HG03095 (cell line): ENCODE results near the gene SEPTIN8.

Experiments
- ATAC-seq: cut with Tn5 transposase; IDR thresholded peaks from one replicate; pipeline ENCODE4 v1.9.1; 2021; ENCODE audit warnings: moderate library complexity; ENCODE audit not compliant: unreplicated experiment

The SEPTIN8 gene

DNA sequence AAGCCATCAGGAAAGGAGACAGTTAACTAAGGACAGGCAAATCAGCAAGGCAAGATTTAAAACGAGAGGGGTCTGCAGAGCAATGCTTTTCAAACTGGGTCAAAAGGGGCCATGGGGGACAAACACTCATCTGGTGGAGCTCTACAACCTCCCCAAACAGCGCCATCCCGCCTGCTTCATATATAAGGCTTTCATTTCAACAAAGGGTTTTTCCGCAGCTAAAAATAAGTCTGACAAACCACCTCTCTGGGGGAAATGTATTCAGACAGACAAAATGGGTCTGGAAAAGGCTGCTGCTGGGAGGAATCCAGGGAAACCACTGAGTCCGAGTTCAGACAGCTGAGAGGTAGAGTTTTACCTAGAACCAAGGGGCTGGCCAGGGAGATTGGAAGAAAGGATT lies 8.3 kb upstream of the SEPTIN8 start:
- ATAC-seq = no peak

DNA sequence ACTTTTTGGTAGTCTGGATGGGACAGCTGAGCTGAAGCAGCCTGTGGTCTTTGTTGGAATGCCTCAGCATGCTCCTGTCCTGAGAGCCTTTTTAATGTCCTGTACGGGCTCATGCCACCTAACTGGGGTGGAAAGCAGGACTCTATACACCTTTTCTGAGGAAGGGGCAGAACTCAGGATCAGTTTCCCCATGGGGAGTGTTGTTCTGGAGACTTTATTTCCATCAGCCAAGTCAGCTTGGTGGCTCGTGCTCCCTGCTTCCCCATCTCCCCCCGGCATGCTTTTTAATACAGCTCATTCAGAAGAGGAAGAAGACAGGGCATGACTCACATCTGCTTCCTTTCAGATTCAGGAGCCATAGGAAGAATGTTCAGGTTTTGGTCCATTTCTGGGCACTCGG lies 5.1 kb upstream of the SEPTIN8 start:
- ATAC-seq = no peak

DNA sequence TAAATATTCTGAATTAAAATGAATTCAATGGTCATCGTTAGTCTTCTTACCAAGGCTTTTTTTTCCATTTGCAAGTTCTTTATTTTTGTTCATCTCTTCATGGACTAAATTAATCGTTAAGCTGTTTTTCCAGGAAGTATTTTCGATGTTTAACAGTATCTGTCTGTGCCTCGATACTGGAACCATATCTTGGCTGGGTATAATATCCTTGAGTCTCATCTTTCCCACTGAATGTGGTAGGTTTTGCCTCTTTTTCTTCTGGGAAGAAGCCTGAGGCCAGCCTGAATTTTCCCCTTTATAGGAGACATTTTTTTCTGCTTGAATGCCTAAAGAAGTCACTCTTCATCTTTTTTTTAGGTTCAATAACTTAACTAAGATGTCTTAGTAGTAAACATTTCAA lies 4.0 kb upstream of the SEPTIN8 start:
- no peak for ATAC-seq

DNA sequence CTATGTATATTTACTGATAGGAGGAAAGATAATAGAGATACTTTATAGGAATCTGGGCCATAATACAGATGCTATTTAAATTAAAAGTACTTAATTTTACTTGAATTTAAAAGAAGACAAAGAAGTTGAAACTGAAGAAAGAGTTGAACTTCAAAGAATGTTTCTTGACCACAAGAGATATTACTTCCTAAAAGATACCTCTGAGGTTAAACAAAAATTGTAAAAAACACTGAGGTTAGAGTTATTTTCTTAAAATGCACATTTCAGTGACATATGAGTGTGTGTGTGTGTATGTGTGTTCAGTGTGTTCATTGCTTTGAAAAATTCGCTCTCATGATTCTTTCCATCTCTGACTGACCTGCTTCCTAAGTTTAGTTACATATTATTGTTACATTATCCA lies 3.5 kb upstream of the SEPTIN8 start:
- no peak for ATAC-seq

DNA sequence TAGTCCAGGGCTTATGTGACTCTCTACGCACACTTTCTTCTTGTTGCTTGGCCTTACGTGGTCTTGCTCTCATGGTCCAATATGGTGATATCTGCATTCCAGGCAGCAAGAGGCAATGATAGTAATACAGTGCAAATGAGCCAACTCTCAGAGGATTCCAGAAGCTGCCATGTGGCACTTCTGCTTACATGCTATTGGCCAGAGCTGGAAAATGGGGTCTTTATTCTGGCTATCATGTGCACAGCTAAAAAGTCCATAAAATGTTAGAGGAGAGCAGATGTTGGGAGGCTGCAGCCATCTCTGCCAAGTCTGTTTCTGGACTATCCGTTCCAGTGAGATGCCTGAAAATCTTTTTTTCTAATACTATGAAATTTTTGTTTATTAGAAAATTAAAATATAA lies 2.9 kb upstream of the SEPTIN8 start:
- ATAC-seq = no peak

DNA sequence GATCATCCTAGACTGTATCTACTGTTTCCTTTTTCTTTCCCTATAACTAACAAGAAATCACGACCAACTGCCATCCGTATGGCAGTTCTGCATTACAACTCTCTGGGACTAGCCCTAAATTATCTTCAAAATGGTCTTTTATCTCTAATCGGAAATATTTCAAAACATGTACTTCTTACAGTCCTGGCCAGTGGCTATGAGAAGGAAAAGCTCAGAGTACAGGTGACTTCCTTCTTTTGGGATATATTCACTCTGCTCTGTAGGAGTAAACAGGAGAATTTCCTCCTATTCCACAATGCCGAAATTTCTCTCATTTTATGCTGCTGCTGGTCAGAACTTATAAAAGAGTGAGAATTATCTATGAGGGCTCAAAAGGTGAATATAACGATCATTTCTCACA lies 1.8 kb upstream of the SEPTIN8 start:
- no peak for ATAC-seq

DNA sequence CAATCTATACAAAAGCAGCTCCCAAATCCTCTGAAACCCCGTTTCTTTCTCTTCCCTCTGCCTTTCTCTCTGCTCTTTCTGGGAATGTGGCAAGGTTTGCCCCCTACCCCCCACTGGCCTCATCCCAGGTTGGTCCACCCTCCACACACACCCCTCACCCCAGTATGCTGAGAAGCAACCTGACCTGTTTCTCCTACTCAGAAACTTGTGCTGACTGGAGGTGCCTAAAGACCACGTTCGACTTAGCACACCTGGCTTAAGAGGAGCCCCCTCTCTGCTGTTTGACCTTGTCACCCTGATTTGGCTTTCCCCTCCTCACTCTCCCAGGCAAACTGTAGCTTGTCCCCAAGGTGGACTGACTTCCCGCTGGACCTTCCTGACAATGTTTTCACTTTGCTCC lies 1.1 kb upstream of the SEPTIN8 start:
- no peak for ATAC-seq

DNA sequence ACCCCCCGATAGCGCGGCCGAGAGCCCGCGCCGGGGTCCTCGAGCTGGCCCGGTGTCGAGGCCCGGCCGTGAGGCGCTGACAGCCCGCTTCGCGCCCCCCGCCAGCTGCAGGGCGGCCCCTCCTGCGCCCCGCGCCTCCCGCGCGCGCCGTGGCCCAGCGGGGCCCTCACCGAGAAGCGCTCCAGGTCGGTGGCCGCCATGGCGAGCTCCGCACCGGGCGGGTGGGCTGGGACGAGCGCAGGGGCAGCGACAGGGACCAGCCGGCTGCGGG lies 166 bp downstream of the SEPTIN8 start:
- peak; percentile 21 for ATAC-seq

DNA sequence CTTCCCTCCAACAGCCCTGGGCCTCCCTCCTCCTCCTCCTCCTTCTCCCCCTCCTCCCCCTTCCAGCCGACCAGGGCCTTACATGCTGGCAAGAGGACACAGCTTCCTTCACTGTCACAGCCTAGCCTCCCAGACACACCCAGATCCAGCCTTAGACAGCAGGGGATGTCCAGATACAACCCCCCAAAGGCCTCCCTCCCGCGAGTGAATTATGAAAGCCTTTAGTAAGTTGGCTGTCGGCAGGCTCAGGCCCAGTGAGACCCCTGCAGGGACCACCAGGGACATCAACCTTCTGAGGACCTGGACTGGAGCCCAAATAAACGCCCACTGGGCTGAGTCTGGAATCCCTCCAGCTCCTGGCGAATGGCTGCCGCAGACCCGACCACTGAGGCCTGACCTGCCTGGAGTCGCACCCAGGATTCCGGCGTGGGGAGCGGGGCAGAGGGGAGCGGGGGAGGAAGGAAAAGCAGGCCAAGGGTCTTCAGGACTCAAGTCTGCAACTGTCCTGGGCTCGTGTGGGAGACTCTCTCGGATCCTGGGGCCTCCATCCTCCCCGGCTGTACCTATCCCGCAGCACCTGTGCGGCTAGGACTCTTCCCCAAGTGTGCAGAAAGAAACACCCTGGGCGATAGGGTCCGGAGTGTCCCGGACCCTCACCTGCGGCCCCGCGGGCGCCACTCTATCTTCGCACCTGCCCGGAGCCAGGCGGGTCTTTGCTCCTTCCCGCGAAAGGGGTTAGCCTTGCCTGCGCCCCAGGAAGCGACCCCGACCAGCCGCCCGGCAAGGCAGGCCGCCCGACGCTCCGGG lies 705 bp downstream of the SEPTIN8 start:
- ATAC-seq = no peak

DNA sequence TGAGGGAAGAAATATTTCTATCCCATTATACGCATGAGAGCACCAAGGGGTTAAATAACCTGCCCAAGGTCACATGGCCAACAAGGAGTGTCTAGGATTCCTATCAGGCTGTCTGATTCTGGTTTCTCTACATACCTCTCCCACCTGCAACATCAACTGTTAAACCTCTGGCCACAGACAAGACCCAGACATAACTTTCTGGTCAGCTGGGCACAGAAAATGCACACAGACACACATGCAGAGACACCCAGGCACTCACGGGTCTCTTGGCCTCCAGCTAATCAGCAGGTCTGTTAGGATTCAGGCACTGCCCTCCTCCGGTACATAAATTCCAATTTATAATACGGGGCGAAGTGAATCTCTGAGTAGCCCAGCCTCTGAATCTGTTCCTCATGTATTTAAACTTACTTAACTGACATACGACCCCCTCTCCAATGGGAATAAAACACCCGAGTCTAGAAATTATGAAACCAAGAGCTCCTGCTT lies 1.5 kb downstream of the SEPTIN8 start:
- no peak for ATAC-seq

DNA sequence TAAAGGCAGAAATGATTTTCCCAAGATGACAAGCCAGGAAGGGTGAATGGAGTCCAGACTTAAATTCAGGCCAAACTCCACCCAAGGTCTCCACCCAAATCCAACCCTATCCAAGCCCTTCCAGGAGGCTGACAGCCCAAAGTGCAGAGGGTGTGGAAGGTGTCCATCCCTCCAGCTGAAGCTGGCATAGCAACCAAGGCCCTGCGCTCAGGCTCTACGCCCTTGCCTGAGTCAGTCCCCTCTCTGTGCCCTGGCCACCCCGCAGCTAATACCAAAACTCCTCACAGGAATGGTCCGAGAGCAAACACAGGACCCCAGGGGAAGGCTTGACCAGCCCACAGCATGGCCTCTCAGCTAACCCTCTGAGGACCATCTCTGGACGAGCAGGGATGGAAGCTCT lies 2.1 kb downstream of the SEPTIN8 start:
- ATAC-seq = no peak

DNA sequence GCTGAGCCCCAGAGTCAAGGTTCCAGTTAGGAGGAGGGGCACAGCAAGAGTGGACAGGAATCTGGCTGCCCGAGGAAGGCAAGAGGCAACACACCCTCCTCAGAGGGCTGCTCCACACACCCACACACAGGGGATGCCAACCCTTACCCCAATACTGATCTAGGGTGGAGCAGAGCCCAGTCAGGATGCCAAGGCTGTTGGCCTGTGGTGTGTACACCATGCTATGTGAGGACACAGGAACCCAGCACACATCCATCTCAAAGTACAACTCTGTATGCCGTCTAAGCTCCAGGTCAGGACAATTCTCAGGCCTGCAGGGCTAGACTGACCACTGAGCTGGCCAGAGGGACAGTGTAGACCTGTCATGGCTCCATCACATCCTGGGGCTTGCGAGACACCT lies 2.6 kb downstream of the SEPTIN8 start:
- no peak for ATAC-seq

DNA sequence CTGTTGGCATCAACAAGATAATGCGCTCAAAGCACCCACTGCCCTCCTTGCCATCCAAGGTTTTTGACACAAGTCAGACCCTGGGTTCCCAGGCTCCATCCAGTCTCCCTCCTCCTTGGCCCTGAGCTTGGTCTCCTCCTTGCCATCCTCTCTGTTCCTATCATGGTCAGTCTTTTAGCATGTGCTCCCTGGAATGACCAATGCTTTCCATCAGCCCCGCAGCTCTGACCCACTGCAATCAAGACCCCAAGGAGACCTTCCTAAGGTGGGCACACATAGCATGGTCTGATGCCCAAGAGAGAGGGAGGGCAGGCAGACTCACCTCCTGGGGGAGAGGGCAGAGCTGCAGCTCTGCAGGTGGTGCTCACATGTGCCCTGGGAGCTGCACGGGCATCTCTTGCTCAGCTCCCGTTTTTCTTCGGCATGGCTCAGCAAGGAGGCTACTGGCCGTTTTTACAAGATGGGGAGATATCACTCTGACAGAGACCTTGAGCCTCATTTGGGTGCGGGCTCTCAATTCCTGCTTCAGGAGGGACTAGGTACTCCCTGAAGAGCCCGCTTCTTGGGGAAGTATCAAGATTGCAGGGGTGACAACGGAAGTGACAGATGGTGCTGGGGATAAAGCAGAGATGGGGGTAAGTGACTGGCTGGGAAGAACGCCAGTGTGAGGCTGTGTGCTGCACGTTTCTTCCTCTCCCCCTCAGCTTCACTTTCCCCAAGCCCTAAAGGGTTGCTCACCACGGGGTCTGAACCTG lies 3.3 kb downstream of the SEPTIN8 start:
- ATAC-seq = no peak

DNA sequence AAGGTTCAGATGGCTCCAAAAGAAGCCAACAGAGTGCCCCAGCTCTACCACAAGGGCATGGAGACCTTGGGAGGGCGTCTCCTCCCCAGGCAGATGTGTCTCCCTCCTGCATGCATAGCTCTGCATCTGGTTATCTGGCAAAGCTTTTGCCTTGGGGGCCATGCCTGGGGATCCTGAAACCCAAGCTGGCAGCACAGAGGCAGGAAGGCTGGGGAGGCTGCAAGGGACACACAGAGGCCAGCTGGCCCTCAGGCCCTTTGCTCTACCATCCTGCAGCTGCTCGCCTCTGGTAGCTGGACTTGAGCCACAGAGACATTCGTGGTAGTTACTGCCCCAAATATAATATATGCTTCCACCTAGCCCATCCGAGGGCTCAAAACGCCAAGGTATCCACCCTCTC lies 3.9 kb downstream of the SEPTIN8 start:
- ATAC-seq = no peak

DNA sequence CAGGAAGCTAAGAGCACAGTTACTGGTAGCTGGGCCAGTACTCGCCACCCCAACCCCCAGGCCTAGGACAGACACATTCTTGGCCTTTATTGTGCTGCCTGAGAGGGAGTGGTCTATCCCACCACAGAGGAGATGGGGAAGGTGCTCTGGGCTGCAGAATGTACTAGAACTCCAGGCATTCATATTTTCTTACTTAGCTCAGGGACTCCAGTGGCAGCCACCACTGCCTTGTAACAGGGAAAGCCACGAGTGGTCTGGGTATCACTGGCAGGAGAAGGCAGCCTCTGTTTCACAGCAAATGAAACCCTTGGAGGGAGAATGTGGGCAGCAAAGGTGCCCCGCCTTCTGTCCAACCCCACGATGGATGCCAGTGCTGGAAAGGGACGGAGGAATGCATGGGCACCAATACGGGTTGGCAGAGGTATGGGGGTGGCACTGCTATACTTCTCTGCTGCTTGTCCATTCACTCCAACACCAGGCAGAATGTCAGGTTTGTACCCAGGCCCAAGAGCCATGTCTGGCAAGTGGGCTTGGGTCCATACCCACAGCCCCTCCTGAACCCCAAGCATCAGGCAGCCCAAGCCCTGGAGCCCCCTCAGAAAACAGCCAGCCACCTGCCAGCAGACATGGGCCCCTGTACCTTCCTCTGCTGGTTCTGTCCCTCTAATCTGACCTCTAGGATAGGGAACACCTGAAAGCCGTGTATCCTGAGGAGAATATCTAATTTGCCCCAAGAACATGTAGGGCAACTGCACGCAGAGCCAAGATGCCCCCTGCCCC lies 4.6 kb downstream of the SEPTIN8 start:
- no peak for ATAC-seq

DNA sequence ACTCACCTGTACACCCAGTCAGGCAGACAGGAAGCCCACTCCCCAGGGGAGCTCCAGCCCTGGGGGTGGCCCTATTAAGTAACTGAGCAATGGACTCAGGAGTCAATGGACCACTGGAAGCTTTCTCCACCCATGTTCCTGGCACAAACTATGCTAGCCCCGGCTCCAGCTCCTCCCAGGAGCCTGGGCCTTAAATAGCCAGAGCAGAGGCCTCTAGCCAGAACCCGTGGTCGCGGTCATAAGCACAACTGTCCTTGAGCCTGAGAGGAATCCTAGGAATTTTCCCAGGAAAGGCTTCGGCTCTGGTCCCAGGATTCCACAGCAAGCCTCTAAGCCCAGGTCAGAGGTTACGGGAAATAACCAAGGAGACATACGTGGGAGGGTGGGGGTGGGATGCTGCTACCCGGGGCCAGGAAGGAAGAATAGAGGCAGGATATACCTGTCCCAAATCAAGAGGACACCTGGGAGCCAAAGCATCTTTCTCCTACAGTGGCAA lies 5.5 kb downstream of the SEPTIN8 start:
- no peak for ATAC-seq

DNA sequence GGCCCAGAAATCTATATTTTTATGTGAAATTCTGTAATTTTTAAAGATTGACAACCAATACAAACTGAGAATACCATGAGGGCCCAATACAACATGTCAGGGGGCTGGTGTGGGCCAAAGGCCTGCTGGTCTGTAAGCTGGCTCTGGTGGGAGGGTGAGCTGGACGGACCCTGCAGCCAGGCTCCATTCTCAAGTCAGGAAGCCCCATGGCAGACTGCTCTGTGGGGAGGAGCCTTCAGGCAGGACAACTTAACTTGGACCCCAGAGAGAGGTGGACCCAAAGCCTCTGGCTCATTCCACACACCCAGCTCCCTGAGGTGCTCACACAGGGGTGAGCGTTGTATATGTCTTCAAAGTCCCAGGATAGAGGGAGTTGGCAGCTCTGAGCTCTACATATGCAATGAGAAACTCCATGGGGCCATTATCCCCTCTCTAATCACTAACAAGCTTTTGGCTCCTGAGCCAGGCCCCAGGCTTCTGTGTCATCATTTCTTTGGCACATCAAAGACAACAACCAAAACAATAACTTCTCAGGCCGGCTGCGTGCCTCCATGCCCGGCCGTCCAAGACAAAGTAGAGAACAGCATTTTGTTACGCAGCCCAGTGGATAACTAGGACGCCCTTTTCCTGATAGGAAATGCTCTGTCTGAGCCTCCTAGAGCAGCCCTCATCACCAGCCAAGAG lies 6.4 kb downstream of the SEPTIN8 start:
- ATAC-seq = no peak

DNA sequence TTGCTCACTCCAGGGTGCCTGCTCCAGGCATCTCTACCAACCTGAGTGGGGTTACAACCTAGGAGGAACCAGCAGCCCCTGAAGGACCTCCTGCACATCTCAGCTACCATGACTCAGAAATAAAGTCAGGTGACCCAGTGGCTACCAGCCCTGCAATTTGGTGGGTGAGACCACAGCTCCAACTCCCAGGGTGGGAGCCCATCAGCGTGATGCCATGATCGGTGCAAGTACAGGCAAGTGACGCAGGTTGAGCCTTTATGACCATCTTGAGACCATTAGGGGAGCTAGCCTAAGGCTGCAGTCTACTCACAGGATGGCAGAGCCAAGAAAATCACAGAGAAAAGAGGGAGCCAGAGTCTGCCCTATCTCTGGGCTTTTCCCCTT lies 8.6 kb downstream of the SEPTIN8 start:
- ATAC-seq = no peak

DNA sequence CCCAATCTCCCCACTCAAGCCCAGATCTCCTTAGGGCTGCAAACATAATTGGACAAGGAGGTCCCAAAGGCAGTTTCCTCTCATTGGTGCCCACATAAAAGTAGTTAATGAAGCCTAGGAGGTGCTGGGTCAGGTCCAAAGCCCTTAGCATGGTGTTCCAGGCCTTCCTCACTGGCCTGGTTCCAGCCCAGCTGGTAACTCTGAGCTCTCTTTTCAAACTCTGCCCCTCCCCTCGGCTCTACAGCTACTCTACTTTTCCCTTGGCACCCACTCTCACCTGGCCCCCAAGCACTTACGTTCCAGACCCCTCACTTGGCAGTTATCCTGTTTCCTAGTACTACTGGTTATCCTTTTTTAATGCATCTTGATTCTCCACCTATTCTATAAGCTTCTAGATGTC lies 9.9 kb downstream of the SEPTIN8 start:
- ATAC-seq = no peak

DNA sequence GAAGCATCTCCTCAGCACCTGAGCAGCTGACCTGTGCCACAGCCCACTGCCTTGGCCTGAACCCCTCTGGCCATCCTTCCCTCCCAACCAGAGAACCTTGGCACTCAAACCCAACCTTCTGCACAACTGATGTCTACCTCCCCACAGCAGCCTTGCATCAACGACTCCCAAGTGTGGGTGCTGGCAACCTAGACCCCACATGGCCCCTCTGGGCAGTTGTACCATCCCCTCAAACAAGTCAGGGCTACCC lies 10.3 kb downstream of the SEPTIN8 start:
- ATAC-seq = no peak

DNA sequence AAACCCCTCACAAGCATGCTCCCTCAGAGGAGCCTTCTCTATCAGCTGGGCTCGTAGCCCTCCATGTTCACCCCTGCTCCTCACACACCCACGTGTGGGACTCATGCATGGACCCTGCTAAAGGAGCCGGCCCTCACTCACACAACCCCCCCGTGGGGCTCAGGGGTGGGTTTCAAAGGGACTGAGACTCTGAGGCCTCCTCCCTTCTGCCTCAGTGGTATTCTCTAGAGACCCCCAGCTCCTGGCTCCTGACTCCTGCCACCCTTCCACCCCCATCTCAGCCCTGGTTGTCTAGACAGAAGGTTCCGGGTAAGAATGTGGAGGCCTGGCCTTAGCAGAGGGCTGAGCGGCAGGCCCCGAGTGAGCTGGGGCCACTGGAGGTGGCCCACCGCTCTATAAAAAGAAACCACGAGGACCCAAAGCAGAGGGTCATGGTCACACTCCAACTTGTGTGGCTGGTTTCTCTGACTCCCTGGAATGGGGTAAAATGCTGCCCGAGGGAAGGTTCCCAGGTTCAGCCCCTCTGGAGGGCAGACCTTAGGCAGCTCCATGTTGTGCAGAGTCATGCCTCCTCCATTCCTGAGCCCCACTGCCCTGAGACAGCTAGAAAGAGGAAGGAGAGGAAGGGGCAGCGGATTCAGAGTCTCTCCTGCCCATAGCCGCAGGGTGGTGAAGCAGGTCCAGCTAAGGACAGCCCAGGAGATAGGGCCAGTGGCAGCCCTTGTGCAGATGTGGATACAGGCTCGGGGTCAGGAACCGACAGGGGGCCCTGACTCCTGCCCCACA lies 10.8 kb downstream of the SEPTIN8 start:
- no peak for ATAC-seq
